T47D (cell line): ENCODE data around the gene HSPA14.
"Not testable (repeated sequence)": the region's sequence is repeated elsewhere in the genome, so short reads cannot be mapped to it uniquely, and the experiment has no call there.

Source experiments
- DNase-seq, 2 experiments: peaks; one replicate each; pipeline versions ENCODE4 v3.0.0 to v3.0.0-alpha.2; 2011 to 2012; ENCODE audit warnings: low read depth in 1 of 2, low spot score in 1 of 2
- JUND ChIP-seq: IDR thresholded peaks from 2 replicates; pipeline ENCODE4 v1.6.1; 2012; ENCODE audit warnings: low read depth
- in situ Hi-C: cut with HindIII; loops from 2 replicates; pipeline ENCODE4 v1.10.0; 2016; ENCODE audit warnings: low sequenced_read_pairs, low pct_unique_long_range_greater_than_20kb

The HSPA14 gene

DNA sequence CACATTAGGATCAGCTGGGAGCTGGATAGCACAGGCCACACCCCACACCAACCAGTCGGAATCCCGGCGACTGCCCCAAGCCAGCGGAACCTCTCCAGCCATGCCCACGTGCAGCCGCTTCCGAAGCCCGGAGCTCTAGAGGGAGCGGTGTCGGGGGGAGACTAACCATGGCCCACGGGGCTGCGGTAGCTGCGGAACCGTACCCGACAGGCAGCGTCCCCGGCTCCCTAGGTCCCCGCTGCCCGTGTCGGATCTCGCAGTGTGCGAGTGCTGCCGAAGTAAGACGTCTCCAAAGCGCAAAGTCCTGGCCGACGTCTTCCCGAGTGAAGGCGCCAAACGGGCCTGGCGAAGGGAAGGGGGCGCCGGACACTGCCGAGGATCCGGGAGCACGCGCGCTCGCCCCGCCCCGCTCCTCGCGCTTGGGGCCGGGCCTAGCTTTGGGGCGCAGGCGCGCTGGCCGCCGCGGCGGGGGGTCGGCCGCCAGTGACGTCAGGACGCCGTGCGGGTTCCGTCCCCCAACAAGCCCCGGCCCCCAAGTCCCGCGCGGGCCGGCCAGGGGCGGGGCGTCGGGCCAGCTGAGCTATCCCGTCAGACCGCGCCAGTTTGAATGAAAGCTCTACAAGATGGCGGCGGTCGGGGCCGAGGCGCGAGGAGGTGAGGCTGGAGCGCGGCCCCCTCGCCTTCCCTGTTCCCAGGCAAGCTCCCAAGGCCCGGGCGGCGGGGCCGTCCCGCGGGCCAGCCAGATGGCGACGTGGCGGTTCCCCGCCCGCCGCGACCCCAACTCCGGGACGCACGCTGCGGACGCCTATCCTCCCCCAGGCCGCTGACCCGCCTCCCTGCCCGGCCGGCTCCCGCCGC is 40.4 kb downstream of the HSPA14 start, which contains the start of gene SUV39H2:
Gene SUV39H2 (plus strand): TSS at position 601 of the 858 bp plus-strand sequence. CDS start 23 bp downstream, at position 624.
- in situ Hi-C loops, result no loop called here
- no peak for TF ChIP-seq JUND

DNA sequence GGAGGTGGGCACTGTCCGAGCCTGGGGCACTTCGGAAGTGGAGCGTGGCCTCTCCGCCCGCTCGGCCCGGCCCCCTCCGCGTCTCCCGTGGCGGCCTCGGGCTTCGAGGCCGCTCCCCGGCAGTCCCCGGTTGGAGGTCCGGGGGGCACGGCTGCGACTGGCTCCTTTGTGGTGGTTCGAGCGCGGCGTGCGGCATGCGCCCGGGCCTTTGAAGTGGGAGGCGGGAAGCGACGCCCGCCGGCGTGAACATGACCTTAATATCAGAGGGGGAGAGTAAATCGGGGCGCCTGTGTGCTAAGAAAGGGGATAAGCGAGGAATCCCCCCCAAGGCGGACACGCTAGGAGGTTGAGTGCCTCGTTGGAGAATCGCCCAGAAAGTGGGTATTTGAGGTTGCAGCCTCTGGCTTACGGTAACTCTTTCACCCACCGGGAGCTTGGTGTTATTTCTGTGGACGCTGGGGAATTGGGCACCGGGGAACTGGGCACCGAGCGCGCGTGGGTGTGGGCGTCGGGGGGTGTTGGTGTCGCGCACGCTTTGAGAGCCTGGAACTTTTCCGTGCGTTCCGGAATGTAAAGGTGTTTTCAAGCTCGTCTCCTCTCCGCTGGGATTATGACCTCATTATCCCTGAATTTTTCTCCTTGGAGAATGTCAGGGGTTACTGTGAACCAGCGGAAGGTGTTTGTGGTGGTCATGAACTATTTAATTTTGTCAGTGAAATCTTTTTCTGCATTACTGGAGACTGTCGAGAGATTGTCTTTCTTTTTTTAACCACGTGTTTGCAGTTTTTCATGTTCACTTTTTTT is 41.2 kb downstream of the HSPA14 start:
- no peak for TF ChIP-seq JUND
- peak; percentile 39 to 43 for DNase-seq
- in situ Hi-C loops, result no loop called here

More for the DNA sequence above, 40.4 kb downstream of the HSPA14 start, which contains the start of gene SUV39H2:
- peak; percentile 98 to 100 for DNase-seq

DNA sequence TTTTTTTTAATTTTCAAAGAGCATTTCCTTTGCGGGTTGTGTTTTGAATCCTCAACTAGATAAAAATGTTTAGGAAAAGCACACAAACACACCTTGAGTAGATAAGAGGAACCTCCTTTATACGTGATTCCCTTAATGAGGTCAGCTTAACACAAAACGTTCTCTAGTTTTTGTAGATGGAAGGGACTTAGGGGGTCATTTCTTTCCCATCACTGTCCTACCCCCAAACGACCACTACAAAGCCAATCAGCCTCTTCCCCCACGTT is 41.8 kb downstream of the HSPA14 start:
- DNase-seq, result no peak
- in situ Hi-C loops, result no loop called here
- no peak for TF ChIP-seq JUND

DNA sequence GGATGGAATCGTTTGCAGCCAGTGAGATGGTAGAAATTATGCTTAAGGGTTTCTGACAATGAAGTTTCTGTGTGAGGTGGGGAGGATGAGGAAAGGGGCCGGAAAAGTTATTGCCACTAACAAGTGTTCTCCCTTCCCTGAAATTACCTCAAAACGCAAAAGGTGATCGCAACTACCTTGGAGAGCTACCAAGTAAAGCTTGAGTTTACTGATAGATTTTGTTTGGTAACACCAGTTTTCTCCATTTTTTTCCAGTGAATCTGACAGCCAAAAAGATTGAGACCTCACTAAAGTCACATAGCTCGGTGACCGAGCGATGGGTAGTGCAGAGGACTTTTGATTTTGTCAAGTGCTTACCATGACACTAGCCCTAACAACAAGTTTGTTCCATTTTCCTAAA is 42.1 kb downstream of the HSPA14 start:
- DNase-seq, result peak; percentile 15
- in situ Hi-C loops, result no loop called here
- no peak for TF ChIP-seq JUND

GRCh38 chr10:14884082-14884481 is 46.0 kb downstream of the HSPA14 start:
- TF ChIP-seq JUND, result no peak
- in situ Hi-C loops, result no loop called here
- DNase-seq, result no peak

DNA sequence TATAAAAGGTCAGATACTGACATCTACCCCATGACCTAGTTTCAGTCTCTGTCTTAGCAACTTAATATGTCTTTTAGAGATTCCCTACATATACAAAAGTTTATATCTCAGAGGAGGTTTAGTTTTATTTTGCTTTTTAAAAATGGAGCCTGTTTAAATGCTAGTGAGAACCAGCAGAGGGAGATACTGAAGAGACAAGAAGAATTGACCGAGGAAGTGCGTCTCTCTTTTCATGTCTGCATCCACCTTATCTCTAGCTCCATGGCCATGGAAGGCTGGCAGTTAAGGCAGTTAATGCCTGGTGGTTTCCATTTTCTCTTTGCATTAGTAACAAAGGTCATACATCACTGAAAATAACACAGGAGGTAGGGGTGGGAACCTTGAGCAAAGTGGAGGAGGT is 51.2 kb downstream of the HSPA14 start:
- in situ Hi-C loops, result no loop called here
- peak in 1 of 2 experiments; percentile 29 for DNase-seq
- TF ChIP-seq JUND, result no peak

- in situ Hi-C loops, result no loop called here
- DNase-seq, result no peak
- no peak for TF ChIP-seq JUND
Observed at GRCh38 chr10:14891151-14891550, 53.0 kb downstream of the HSPA14 start.

- in situ Hi-C loops, result no loop called here
- TF ChIP-seq JUND, result no peak
- DNase-seq, result peak; percentile 23 to 52
Observed at GRCh38 chr10:14904316-14904732, 66.2 kb downstream of the HSPA14 start.

DNA sequence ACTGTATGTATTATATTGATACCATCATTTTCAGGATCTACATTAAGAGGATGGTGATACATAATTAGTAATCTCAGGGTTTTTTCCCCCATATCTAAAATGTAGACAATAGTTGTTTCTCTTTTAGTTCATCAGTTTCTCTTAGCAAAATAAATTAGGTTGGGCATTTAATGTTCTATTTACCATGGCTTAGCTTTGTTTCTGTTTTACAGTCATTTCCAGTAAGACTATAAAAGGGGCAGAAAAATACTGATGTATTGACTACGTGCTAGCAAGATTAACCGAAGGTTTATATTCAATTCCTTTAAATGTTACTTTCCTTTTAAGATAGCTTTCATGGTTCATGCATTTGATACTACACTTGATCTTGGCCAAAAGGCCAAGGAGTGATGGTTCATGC is 66.8 kb downstream of the HSPA14 start:
- no peak for DNase-seq
- TF ChIP-seq JUND, result no peak
- in situ Hi-C loops, result no loop called here

GRCh38 chr10:14905890-14906289 is 67.8 kb downstream of the HSPA14 start:
- DNase-seq, result no peak
- in situ Hi-C loops, result no loop called here
- TF ChIP-seq JUND, result no peak

DNA sequence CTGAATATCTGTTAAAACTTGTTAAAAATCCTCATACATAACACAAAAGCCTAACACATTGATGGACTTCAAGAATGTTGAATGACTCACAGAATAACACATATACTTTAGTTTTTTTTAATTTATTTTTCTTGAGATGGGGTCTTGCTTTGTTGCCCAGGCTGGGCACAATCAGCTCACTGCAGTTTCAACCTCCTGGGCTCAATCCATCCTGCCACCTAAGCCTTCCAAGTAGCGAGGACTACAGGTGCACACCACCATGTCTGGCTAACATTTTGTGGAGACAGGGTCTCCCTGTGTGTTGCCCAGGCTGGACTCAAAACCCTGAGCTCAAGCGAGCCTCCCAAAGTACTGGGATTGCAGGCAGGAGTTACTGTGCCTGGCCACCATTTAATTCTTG is 68.7 kb downstream of the HSPA14 start:
- in situ Hi-C loops, result no loop called here
- no peak for TF ChIP-seq JUND
- DNase-seq, result no peak

- in situ Hi-C loops, result not testable (repeated sequence)
Observed at GRCh38 chr10:14907591-14907990, 69.5 kb downstream of the HSPA14 start.

DNA sequence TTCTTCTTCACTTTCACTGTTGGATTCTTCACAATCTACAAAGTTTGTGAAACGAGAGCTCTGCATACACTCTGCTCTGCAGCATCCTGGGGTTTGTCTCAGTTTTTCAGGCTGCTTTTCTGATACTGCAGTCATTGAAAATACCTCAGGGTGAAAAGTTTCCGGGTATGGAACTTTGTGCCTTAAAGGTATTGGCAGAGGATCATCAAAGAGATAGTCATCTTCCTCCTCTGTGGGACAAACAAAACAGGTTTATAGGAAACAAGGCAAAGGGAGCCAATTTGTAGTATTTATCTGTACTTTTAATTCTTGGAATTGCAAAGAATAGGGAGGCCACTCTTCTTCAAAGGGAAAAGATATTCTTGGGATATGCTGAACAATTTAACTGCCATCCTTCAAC is 71.0 kb downstream of the HSPA14 start:
- TF ChIP-seq JUND, result peak; percentile 25; the same call in 1 of the 2 replicates

More at GRCh38 chr10:14907591-14907990, 69.5 kb downstream of the HSPA14 start:
- DNase-seq, result not testable (repeated sequence)

More for the DNA sequence above, 71.0 kb downstream of the HSPA14 start:
- in situ Hi-C loops, result no loop called here
- DNase-seq, result peak in 1 of 2 experiments; percentile 54
